ENCODE results near the gene NLE1.

- TF ChIP-seq CTCF (IDR thresholded peaks at IDR 0.05) = no peak
- TF ChIP-seq POLR2A (IDR thresholded peaks at IDR 0.05) = no peak
- no peak for TF ChIP-seq POLR2AphosphoS5 (IDR thresholded peaks at IDR 0.05)
Measured at GRCh38 chr17:35097776-35098175, 44.3 kb downstream of the NLE1 start.

Measured in breast epithelium (tissue), 3 donors.